Measurements from ENCODE around the gene CCDC88C.
A peak's percentile ranks its signal among the peaks of the same experiment; 100 is the strongest.
"Not testable (repeated sequence)": the region's sequence is repeated elsewhere in the genome, so short reads cannot be mapped to it uniquely, and the experiment has no call there.

The CCDC88C gene

DNA sequence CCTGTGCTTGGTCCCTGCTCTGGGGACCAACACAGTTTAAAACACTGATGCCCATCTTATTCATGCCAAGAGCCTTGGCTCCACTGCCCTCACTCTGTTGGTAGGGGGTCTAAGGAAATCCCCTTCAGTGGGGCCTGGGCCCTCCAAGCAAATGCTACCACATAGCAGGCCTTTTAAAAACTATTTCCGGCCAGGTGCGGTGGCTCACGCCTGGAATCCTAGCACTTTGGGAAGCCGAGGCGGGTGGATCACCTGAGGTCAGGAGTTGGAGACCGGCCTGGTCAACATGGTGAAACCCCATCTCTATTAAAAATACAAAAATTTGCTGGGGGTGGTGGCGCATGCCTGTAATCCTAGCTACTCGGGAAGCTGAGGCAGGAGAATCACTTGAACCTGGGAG is 172.0 kb downstream of the CCDC88C start:
- not testable (repeated sequence) for DNase-seq (ENCODE audit: low read depth in 2 of 2)

DNA sequence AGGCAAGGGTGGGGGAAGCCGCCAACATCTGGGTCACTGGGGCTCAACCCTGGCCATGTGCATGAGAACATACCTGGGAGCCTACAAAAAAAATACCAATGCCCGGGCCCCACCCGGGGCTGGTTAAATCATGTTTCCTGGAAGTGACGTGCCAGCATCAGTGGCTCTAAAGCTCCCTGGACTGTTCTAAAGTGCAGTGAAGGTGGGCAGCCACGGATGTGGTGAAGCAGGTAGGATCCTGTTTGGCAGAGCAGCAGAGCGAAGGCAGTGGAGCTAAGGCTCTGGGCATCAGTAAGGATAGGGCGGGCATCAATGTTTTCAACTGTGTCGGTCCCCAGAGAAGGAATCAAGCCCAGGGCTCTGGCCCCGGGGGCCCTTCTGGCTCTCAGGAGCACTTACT is 172.6 kb downstream of the CCDC88C start:
- no peak for DNase-seq (ENCODE audit: low read depth in 2 of 2)

DNA sequence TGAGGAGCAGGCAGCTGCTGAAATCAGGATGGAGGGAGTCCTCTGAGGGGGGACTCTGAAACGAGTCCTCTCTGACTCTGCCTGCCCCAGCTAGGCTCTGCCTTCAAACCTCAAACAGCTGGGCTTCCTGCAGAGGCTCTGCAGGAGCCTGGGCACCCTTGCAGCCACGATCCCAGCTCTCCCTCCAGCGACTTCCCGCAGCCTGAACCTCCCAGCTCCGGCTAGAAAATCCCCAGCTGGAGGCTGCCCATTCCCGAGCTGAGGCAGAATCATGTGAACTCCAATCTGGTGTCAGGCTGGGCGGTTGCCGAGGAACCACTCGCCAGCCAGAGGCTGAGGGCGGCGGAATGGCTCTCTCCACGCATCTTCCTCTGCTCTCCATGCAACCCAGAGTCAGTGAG is 173.1 kb downstream of the CCDC88C start, which contains the start of gene GPR68:
Gene GPR68 (minus strand): TSS at position 204 of the 401 bp plus-strand sequence. CDS start 9,654 bp downstream, outside the sequence.
- DNase-seq (ENCODE audit: low read depth in 2 of 2), result no peak

DNA sequence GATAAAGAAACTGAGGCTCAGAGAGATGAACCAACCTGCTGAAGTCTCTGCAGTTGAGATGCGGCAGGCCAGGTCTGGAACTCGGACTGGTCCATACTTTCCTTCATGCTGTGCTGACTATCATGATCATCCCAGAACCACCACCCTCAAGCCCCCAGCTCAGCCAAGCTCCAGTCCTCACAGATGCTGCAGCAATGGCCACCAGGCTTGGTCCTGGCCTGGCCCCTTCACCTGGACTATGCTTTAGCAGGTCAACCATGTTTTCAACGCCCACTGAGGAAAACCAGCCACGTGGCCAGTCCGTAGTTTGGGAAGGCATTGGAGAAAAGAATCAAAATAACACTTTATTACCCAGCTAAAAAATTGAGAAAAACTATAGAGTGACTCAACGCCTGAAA is 174.5 kb downstream of the CCDC88C start:
- no peak for DNase-seq (ENCODE audit: low read depth in 2 of 2)

DNA sequence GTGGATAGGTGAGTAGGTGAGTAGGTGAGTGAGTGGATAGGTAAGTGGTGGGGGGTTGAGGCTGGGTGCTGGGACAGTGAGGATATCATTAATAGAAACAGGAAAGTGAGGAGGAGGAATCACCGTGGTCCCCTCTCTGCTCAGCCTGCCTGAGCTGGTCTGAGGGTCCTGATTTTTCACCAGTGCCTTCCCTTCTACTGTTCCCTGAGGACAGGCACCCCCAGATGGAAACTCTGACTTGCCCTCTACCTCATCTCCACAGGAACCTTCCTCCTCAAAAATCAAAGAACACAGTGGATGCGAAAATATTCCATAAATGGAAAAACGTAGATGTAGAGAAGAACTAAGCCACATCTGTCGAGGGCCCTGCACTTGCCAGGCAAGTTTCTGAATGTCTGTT is 175.0 kb downstream of the CCDC88C start:
- no peak for DNase-seq (ENCODE audit: low read depth in 2 of 2)

DNA sequence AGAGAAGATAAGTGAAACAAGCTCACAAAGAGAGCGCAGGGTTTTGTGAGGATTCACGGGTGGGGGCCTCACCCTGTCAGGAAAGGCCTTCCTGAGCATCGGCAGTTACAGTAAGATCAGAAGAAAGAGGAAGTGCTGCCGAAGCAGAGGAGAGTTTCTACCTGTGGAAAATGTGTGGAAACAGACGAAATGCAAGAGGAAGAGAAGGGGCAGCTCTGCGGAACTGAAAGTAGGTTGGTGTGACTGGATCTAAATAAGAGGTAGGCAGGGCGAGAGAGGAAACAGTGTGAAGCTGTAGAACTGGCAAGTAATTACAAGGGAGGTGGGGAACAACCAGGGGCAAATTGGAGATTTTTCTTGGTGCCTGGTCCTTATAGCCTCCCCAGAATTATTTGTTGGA is 175.8 kb downstream of the CCDC88C start:
- no peak for DNase-seq (ENCODE audit: low read depth in 2 of 2)

DNA sequence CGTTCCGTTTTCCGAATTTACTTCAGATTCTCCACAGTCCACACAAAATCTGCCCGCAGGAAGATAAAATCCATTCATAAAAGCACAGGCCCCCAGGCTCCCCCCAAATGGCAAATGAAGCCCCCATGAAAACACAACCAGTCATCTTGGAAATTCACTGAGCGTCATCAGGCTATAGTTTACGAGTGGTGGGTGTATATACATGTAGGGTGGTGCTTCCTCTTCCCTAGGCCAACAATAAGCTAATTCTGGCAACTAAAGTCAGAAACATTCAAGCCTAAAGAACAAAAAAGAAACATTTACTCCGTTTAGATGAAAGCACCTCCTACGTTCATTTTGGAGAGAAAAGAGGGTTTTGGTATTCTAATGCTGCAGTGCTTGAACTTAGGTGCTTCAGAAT is 179.0 kb downstream of the CCDC88C start:
- no peak for DNase-seq (ENCODE audit: low read depth in 2 of 2)

GRCh38 chr14:91238085-91238484 is 179.5 kb downstream of the CCDC88C start:
- DNase-seq (ENCODE audit: low read depth in 2 of 2), result no peak

- DNase-seq (ENCODE audit: low read depth in 2 of 2), result no peak
Measured at GRCh38 chr14:91237219-91237618, 180.4 kb downstream of the CCDC88C start.

GRCh38 chr14:91235841-91236240 is 181.8 kb downstream of the CCDC88C start:
- no peak for DNase-seq (ENCODE audit: low read depth in 2 of 2)

- DNase-seq (ENCODE audit: low read depth in 2 of 2), result no peak
Measured at GRCh38 chr14:91234791-91235114, 182.9 kb downstream of the CCDC88C start.

- DNase-seq (ENCODE audit: low read depth in 2 of 2), result no peak
Measured at GRCh38 chr14:91233936-91234790, 183.5 kb downstream of the CCDC88C start.

- no peak for DNase-seq (ENCODE audit: low read depth in 2 of 2)
Measured at GRCh38 chr14:91232603-91233002, 185.0 kb downstream of the CCDC88C start.

DNA sequence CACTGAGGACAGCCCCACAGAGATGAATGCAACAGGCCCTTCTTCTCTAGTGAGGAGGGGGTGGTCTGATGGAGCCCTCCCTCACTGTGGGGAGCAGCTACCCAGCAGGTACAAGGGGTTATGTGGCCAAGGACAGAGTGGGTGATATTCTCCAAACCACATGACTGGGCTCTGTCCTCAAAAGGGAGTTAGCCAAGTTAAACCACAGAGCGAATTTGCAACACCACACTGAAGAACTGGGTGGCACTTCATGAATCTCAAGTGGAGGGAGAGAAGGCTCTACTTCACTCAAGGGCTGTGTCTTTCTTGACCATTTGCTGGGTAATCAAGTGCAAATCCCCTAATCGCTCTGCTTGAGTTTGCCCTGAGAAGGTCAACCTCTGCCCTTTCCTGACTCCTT is 185.6 kb downstream of the CCDC88C start:
- DNase-seq (ENCODE audit: low read depth in 2 of 2), result no peak

- no peak for DNase-seq (ENCODE audit: low read depth in 2 of 2)
Measured at GRCh38 chr14:91231446-91231845, 186.2 kb downstream of the CCDC88C start.

- DNase-seq (ENCODE audit: low read depth in 2 of 2), result no peak
Measured at GRCh38 chr14:91230397-91231035, 187.1 kb downstream of the CCDC88C start.

DNA sequence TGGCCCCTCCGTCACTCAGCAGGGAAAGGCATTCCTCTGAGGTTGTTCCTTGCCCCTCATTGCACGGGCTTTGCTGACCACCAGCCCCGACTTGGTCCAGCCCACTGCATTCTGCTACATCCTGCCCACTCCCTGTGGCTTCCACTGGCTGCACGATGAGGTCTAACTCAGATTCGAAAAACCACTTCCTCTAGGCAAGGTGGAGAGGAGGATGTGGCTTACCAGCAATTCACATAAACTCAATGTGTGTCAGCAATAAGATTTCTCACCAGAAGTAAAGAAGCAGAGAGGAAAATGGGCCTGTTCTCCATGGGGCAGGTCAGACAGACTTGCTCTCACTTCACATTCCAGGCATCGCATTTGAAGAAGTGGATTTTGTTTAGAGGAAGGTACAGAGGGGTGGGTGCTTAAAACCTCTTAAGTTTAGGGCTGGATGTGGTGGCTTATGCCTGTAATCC is 187.8 kb downstream of the CCDC88C start:
- DNase-seq (ENCODE audit: low read depth in 2 of 2), result no peak

DNA sequence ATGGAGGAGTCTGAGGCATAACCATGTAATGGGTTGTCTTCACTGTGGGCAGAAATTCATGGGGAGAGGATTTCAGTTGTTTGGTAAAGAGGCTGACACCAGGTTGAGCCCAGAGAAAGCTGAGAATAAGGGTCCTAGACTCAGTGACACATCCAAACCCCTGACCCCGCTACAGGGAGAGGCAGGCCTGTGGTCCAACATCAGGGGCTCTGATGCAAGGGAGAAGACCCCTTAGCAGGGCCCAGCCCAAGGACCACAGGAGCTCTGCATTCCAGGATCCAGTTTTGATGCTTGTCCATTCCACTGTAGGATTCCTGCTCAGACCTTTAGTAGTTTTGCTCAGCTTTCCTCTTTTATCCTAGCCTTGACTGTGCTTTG is 188.6 kb downstream of the CCDC88C start:
- no peak for DNase-seq (ENCODE audit: low read depth in 2 of 2)

DNA sequence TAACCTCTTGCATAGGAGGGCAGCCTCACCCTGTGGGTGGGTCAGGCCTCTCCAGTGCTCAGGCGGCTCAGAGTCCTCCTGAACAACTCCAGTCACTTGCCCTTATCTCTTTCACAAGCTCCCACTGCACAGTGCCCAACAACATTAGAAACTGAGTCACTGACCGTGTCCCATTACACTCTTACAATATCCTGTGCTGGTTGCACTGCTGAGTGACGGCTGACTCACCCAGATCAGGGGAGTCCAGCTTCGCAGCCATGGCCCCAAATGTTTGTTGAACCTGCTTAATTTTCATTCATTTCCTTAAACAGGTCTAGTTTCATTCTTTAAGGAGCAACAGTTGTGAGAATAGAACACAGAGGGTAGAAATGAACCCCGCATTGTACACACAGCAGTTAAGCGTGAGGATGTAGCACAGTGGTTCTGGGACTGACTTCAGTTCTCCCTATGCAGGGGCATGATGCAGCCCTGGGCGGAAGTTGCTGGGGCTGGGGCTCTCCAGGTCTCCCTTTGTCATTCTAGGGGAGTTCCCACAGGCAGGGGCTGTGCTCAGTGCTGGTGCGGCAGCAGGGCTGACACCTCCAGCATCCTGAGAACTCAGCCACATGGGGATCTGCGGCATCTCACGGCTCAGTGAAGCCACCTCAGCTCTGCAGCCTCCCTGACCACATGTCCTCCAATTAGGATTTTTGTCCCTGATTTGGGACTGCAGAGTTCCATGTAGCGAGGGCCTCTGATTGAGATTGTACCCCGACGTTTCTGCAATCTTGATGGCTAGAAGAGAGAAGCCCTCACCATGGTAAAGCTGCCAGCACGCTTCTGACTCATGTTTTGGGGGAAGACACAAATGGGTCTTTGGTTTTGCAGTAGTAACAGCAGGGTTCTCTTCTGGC is 189.3 kb downstream of the CCDC88C start:
- DNase-seq (ENCODE audit: low read depth in 2 of 2), result peak in 1 of 2 donors; percentile 53

DNA sequence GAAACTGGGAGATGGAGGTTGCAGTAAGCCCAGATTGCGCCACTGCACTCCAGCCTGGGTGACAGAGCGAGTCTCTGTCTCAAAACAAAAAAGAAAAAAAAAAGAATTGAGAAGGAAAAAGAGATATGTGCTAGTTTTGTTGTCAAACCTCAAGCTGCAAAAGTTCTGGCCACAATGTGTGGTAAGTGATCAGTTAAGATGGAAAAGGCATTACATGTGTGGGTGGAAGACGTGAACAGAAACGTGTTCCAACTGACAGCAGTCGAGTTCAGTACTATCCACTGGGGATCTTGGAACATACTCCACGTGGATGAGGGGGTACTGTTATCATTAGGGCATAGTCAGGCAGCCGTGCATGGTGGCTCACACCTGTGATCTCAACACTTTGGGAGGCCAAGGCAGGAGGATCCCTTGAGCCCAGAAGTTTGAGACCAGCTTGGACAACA is 190.4 kb downstream of the CCDC88C start:
- DNase-seq (ENCODE audit: low read depth in 2 of 2), result no peak

DNA sequence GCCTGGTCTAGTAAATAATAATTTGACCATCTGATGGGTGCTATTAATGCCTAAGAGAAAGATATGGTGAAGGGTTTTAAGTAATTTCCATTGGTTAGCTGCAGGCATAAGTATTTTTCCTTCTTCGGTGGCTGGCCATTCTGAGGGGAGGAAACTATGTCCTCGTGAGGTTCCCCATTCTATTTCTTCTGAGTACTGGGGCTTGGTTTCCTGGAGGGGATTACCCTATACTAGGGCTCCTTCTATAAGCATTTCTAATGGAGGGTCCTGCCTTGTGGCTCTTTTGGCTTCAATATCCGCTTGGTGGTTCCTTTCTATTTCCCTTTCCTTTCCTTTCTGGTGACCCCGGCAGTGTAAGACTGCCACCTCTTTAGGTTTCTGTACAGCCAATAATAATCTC is 191.3 kb downstream of the CCDC88C start:
- not testable (repeated sequence) for DNase-seq (ENCODE audit: low read depth in 2 of 2)

GRCh38 chr14:91225025-91225424 is 192.6 kb downstream of the CCDC88C start:
- DNase-seq (ENCODE audit: low read depth in 2 of 2), result no peak

Data from stimulated activated CD8-positive, alpha-beta memory T cell treated with anti-CD3 and anti-CD28 coated beads, Interleukin-7, amount 100 ng/mL, for 1 hour (primary cell).